HL-60 (cell line): ENCODE results near the gene CD58.
"Not testable (repeated sequence)": the region's sequence is repeated elsewhere in the genome, so short reads cannot be mapped to it uniquely, and the experiment has no call there.

Experiments
- DNase-seq, 2 experiments: peaks; one replicate each; pipeline ENCODE4 v3.0.0-alpha.2; 2010 to 2020; ENCODE audit warnings: low read depth in 1 of 2, low spot score in 1 of 2
- H3K27ac ChIP-seq: fragments of 250-450 bp; sonication (Bioruptor Pico); replicated peaks from 2 replicates; pipeline ENCODE4 v1.5.1; 2020; ENCODE audit warnings: mild to moderate bottlenecking, moderate library complexity
- H3K27me3 ChIP-seq: fragments of 250-450 bp; sonication (Bioruptor Pico); 2 replicates; pipeline ENCODE4 v1.5.1; 2021; ENCODE audit warnings: mild to moderate bottlenecking, moderate library complexity; ENCODE audit not compliant: insufficient read depth, poor library complexity, severe bottlenecking
- H3K4me3 ChIP-seq: replicated peaks from 2 replicates; pipeline ENCODE4 v1.5.1; 2011; ENCODE audit warnings: mild to moderate bottlenecking, control low read depth, low read length; ENCODE audit not compliant: insufficient read depth
- CTCF ChIP-seq: IDR thresholded peaks from one replicate; pipeline ENCODE4 v1.5.1; 2011; ENCODE audit warnings: low read length, control low read depth, inconsistent platforms; ENCODE audit not compliant: insufficient read depth
- GABPA ChIP-seq: IDR thresholded peaks from 2 replicates; pipeline ENCODE4 v1.6.1; 2012; ENCODE audit warnings: low read depth
- POLR2AphosphoS5 ChIP-seq: IDR thresholded peaks from 2 replicates; pipeline ENCODE4 v1.6.1; 2012; ENCODE audit warnings: low read depth
- REST ChIP-seq: IDR thresholded peaks from 2 replicates; pipeline ENCODE4 v1.6.1; 2012; ENCODE audit warnings: low read depth; ENCODE audit not compliant: insufficient replicate concordance
- SPI1 ChIP-seq: IDR thresholded peaks from 2 replicates; pipeline ENCODE4 v1.6.1; 2012; ENCODE audit warnings: low read depth, mild to moderate bottlenecking, borderline replicate concordance

CD58 gene

DNA sequence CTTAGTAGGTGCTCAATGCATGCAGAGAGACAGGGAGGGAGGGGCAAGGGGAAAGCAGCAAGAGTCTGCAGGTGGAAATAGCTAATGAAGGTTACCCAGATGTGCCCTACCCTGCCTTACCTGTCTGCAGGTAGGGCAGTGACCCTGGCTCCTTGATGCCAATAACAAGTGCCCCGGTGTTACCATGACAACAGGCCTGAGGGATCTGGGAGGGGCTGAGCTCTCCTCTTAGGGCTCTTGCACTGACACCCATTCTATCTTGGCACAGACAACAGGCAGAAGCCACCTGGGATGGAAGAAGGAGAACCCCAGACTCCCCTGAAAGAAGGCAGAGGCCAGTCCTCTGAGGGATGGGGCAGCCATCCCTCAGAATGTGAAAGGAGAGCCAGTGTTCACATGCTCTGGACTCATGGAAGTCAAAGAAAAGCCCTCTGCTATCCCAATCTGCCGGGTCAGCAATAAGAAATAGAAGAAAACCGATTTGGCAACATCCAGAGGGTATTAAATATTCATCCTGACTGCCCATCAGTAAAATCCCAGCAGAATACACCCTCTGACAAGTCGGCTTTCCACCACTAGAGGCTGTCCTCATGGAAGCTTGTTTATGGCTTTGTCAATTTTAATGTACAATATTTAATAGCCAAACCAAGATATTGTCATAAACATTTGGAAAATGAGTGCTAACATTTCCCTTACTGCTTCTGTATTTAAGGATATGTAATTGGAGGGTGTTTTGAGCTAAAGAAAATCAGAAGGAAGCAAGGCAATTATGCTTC is 24.4 kb upstream of the CD58 start:
- not testable (repeated sequence) for H3K4me3 ChIP-seq, H3K27me3 ChIP-seq, DNase-seq, H3K27ac ChIP-seq
- peak; percentile 2 for TF ChIP-seq CTCF

GRCh38 chr1:116593977-116594376 is 23.2 kb upstream of the CD58 start:
- DNase-seq, H3K27me3 ChIP-seq, H3K4me3 ChIP-seq, H3K27ac ChIP-seq: not testable (repeated sequence)

DNA sequence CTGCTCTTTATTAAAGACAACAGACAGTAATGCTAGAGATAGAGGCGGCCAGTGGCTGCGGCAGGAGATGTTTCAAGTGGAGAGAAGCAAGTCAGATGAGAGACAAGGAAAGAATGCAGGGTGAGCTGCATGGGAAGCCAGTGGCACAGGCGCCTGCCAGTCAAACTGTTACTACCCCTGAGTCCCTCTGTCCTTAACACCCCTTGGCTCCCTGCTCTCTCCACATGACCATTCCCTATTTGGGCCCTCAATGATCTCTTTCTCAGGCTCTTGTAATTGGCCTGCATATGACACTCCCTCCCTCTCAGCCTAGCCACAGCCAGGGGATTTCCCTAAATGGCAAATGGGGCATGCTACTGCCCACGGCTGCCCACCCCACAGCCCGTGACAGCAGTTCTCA is 22.6 kb upstream of the CD58 start:
- not testable (repeated sequence) for H3K4me3 ChIP-seq, H3K27ac ChIP-seq, H3K27me3 ChIP-seq, DNase-seq

- DNase-seq, H3K4me3 ChIP-seq, H3K27ac ChIP-seq, H3K27me3 ChIP-seq: not testable (repeated sequence)
Measured at GRCh38 chr1:116591951-116592605, 21.3 kb upstream of the CD58 start.

DNA sequence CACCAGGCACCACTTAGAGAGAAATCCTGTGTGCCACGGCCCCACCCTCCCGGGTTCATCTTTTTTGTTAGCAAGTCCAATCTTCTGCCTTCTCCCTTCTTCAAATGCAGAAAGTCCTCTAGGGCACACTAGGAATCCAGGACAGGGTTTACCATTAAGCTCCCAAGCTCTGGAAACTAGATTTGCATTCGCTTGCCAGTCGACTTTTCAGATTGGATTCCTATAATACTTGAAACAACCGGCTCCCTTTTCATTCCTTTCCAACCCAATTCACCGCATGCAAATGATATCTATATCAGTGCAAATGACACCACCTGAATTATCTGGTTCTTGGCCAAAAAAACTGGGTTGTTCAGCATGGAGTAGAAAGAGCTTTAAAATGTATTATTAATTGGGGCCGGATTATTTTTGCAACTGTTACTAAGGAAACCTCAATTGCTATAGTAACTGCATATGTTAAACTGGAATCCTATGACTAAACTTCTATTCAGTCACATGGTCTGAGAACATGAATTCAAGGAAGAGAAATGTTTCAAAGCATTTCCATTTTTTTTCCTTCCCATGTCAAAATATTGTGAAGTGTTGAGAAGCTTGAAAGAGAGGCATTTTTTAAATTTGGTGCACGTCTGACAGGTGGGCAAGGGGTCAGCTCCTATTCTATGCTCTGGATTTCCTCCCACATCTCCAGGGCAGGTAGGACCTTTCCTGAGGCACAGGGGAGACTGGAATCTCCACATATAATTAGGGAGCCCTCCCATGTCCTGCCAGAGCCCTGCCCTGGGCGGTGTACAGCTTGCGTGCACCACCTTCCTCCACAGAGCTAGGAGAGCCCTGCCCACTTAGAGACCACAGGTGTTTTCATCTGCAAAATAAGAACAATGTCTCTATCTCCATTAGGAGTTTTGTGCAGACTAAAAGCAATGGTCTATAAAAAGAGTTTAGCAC is 20.5 kb upstream of the CD58 start:
- not testable (repeated sequence) for DNase-seq, H3K27ac ChIP-seq, H3K4me3 ChIP-seq, H3K27me3 ChIP-seq

- DNase-seq, H3K27ac ChIP-seq, H3K27me3 ChIP-seq, H3K4me3 ChIP-seq: not testable (repeated sequence)
Measured at GRCh38 chr1:116590359-116591005, 19.7 kb upstream of the CD58 start.

- not testable (repeated sequence) for H3K27ac ChIP-seq, H3K27me3 ChIP-seq, H3K4me3 ChIP-seq, DNase-seq
Measured at GRCh38 chr1:116589101-116589735, 18.4 kb upstream of the CD58 start.

- Histone ChIP-seq H3K27ac (no peak overlapping the region), H3K4me3 (no peak overlapping the region), H3K27me3 (no peaks in the 10 kb centered on the region)
- TF ChIP-seq CTCF (no peak), REST (no peak), GABPA (no peak), POLR2AphosphoS5 (no peak), SPI1 (no peak)
- no peak for DNase-seq
Measured at GRCh38 chr1:116587501-116588227, 16.8 kb upstream of the CD58 start.
